Lung (tissue), 13 donors: ENCODE data around the gene HMCES. TPM values are rescaled to one million over a fixed set of nuclear protein-coding genes. Genes with fewer than 3 reads are reported as not detected.

Source experiments
- ATAC-seq: fragments of 200-7000 bp; cut with Tn5 transposase; one replicate; pipeline ENCODE4 v1.9.1; 2020; ENCODE audit warnings: moderate number of reproducible peaks; ENCODE audit not compliant: insufficient read depth, low FRiP score
- DNase-seq, 3 donors: peaks; one replicate each; pipeline ENCODE4 v3.0.0-alpha.2; 2013 to 2017
- H3K27ac ChIP-seq, 2 donors: one replicate each; pipeline ENCODE4 v1.5.1; 2013; ENCODE audit warnings: mild to moderate bottlenecking in 2 of 2, moderate library complexity in 2 of 2, control low read depth in 1 of 2, inconsistent platforms in 1 of 2, low read depth in 1 of 2, low read length in 1 of 2
- H3K27me3 ChIP-seq, 3 donors: one replicate each; pipeline ENCODE4 v1.5.1; 2013; ENCODE audit warnings: low read length in 2 of 3; ENCODE audit not compliant: control insufficient read depth in 3 of 3, insufficient read depth in 3 of 3
- H3K36me3 ChIP-seq, 4 donors: one replicate each; pipeline ENCODE4 v1.5.1; 2013; ENCODE audit warnings: low read length in 4 of 4, mild to moderate bottlenecking in 1 of 4, moderate library complexity in 1 of 4; ENCODE audit not compliant: control insufficient read depth in 4 of 4, insufficient read depth in 4 of 4
- H3K4me1 ChIP-seq, 5 donors: one replicate each; pipeline ENCODE4 v1.5.1; 2013; ENCODE audit warnings: low read length in 5 of 5, mild to moderate bottlenecking in 2 of 5, moderate library complexity in 1 of 5; ENCODE audit not compliant: control insufficient read depth in 5 of 5, insufficient read depth in 5 of 5
- H3K4me3 ChIP-seq: one replicate; pipeline ENCODE4 v1.5.1; 2013; ENCODE audit warnings: mild to moderate bottlenecking, control low read depth, moderate library complexity
- H3K9ac ChIP-seq, 2 donors: one replicate each; pipeline ENCODE4 v1.5.1; 2013; ENCODE audit warnings: low read length in 2 of 2, control low read depth in 1 of 2; ENCODE audit not compliant: insufficient read depth in 1 of 2
- H3K9me3 ChIP-seq, 4 donors: one replicate each; pipeline ENCODE4 v1.5.1; 2013; ENCODE audit warnings: low read length in 3 of 4, mild to moderate bottlenecking in 1 of 4, moderate library complexity in 1 of 4; ENCODE audit not compliant: control insufficient read depth in 4 of 4, insufficient read depth in 3 of 4
- CTCF ChIP-seq: IDR thresholded peaks from 2 replicates; pipeline ENCODE4 v1.5.1; 2012; ENCODE audit warnings: mild to moderate bottlenecking; ENCODE audit errors: control extremely low read depth, extremely low read depth
- WGBS, 2 donors: extraction: QIAGEN DNeasy Blood & Tissue Kit; methylation state at CpG; one replicate each; pipeline ENCODE4 v1.1.7; 2013; 5-methylcytosine and 5-hydroxymethylcytosine counted together
- polyA plus RNA-seq, 2 donors: library from polyadenylated mRNA; stranded (reverse); fragments of 200-250 nt; gene quantifications; one replicate each; pipeline ENCODE4 v1.2.1, GENCODE V29; 2013
- small RNA-seq: library from RNA; depleted of rRNA; stranded (forward); fragments of <200 nt; gene quantifications from one replicate; pipeline ENCODE3, GENCODE V24; 2014; ENCODE audit warnings: low replicate concordance
- total RNA-seq, 2 donors: library from RNA; depleted of rRNA in 1 of 2; stranded (reverse); fragments of >200 nt in 1 of 2; gene quantifications; one replicate each; pipeline ENCODE4 v1.2.1, GENCODE V29; 2014 to 2021
- donor health status: control.
- donor health status: control.
- donor health status: Bipolar disorder and iron deficiency.
- donor health status: healthy.
- donor health status: DM: yes; HTN: yes; CAD: no.

Gene HMCES
- total and polyA plus RNA-seq, 4 donors = 23.2 to 36.6 (median 34.6) TPM

DNA sequence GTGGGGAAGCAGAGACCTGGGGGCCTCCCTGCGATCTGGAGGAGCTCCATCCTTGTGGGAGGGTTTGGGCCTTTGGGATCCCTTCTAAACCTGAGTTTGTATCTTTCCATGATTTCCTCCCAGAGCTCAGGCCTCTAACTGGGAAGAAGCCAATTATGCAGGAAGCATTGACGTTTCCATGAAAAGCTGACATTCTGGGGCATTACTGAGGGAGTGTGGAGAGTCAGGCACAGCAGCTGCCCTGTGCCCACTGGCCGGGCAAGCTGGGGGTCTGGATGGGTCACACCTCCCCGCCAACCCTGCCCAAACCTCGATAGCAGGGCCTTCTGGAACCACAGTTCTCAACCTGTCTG lies 74.9 kb downstream of the HMCES start:
- WGBS, 2 donors = 85% methylated on average over 5 of the region's 5 CpGs
- peak overlapping the region in 1 of 2 donors; percentile 65 for H3K27ac ChIP-seq

More for the DNA sequence above, 74.9 kb downstream of the HMCES start:
- no peak overlapping the region for H3K4me3 ChIP-seq
- H3K27me3 ChIP-seq = no peaks in the 10 kb centered on the region
- H3K4me1 ChIP-seq = peaks cover 0 to 13% (median 0%) of the 10 kb centered on the region in 5 donors
- no peaks in the 10 kb centered on the region for H3K9me3 ChIP-seq
- no peaks in the 10 kb centered on the region for H3K36me3 ChIP-seq
- peak in 1 of 3 donors; percentile 13 for DNase-seq
- no peak for ATAC-seq
- no peak overlapping the region for H3K9ac ChIP-seq
- no peak for TF ChIP-seq CTCF

Small RNA genes within 50 kb of the gene (small RNA-seq; reads per million reads assigned to genes)
- gene MIR6826 = not detected

Other genes with a start within 250 kb of the HMCES start
- gene GP9, start 218.1 kb upstream of the HMCES start, total RNA-seq = 1 to 10 TPM in 1 of 2 donors, under 1 TPM in 1; 0.40 to 3.0 TPM
- gene GP9, start 218.1 kb upstream of the HMCES start, polyA plus RNA-seq = 1 to 10 TPM; 1.3 to 6.2 TPM
- 10 to 100 TPM in 1 of 2 donors, 1 to 10 TPM in 1; 9.4 to 32.6 TPM for gene RAB43, start 157.1 kb upstream of the HMCES start, total RNA-seq
- gene RAB43, start 157.1 kb upstream of the HMCES start, polyA plus RNA-seq = 10 to 100 TPM; 18.6 to 22.0 TPM
- gene ISY1, start 117.8 kb upstream of the HMCES start, total RNA-seq = 10 to 100 TPM; 24.5 to 28.4 TPM
- gene ISY1, start 117.8 kb upstream of the HMCES start, polyA plus RNA-seq = 10 to 100 TPM; 23.1 to 39.6 TPM
- gene CNBP, start 95.0 kb upstream of the HMCES start, total RNA-seq = 100 to 1,000 TPM; 292 to 390 TPM
- 100 to 1,000 TPM; 324 to 330 TPM for gene CNBP, start 95.0 kb upstream of the HMCES start, polyA plus RNA-seq
- gene COPG1, start 29.3 kb upstream of the HMCES start, total RNA-seq = 100 to 1,000 TPM; 163 to 234 TPM
- 100 to 1,000 TPM; 126 to 129 TPM for gene COPG1, start 29.3 kb upstream of the HMCES start, polyA plus RNA-seq
- gene EFCAB12, start 149.8 kb downstream of the HMCES start, total RNA-seq = 1 to 10 TPM; 3.8 to 8.8 TPM
- 1 to 10 TPM; 2.6 to 2.7 TPM for gene EFCAB12, start 149.8 kb downstream of the HMCES start, polyA plus RNA-seq
- 10 to 100 TPM; 43.5 to 49.8 TPM for gene MBD4, start 161.1 kb downstream of the HMCES start, total RNA-seq
- 10 to 100 TPM; 16.7 to 29.0 TPM for gene MBD4, start 161.1 kb downstream of the HMCES start, polyA plus RNA-seq
- gene IFT122, start 161.4 kb downstream of the HMCES start, total RNA-seq = 10 to 100 TPM; 49.1 to 65.7 TPM
- 10 to 100 TPM; 11.0 to 14.3 TPM for gene IFT122, start 161.4 kb downstream of the HMCES start, polyA plus RNA-seq
- gene RHO, start 249.8 kb downstream of the HMCES start, total RNA-seq = not detected
- gene RHO, start 249.8 kb downstream of the HMCES start, polyA plus RNA-seq = under 1 TPM in 1 of 2 donors, not detected in 1; 0.01 TPM